ENCODE data around the gene SLC10A3.

SLC10A3 gene

DNA sequence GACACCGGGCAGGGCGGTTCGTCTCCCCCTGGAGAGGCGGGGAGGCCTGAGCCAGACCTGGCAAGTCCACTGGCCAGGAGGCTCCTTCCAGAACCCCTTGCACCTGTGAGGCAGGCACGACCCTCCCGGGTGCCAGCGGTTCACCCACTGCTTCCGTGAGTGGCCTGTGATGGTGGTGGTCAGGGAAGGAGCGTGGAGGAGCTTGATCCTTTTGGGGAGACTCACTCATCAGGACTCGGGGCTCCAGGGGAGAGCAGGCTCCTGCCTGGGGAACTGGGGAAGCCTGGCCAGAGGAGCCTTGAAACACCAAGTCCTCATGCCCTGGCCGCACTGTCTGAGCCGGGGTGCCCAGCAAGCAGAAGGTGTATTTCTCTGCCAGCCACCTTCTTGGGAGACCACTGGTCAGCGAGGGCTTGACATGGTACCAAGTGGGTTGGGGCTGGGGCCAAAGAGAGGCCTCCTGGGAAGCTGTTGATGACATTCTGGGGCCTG, 45.6 kb downstream of the SLC10A3 start:
- H3K27ac ChIP-seq = no peak overlapping the region
- H3K9ac ChIP-seq (ENCODE audit: insufficient read length) = peak overlapping the region; percentile 81
- H3K4me3 ChIP-seq = peak overlapping the region; percentile 78
- H3K9me3 ChIP-seq (ENCODE audit: low read depth, low read length) = no peaks in the 10 kb centered on the region
- H3K36me3 ChIP-seq (ENCODE audit: insufficient read depth, low read length) = peaks cover 4% of the 10 kb centered on the region; the same call in 1 of the 2 replicates
- TF ChIP-seq FOXP2 (optimal IDR thresholded peaks at IDR 0.05; ENCODE audit: control extremely low read depth, extremely low read length, insufficient read depth) = no peak
- TF ChIP-seq EZH2 (IDR thresholded peaks at IDR 0.05) = no peak
- TF ChIP-seq POLR2AphosphoS5 (IDR thresholded peaks at IDR 0.05; ENCODE audit: borderline replicate concordance, low read depth, low read length) = no peak
- no peak for DNase-seq (ENCODE audit: low read depth, low spot score)

DNA sequence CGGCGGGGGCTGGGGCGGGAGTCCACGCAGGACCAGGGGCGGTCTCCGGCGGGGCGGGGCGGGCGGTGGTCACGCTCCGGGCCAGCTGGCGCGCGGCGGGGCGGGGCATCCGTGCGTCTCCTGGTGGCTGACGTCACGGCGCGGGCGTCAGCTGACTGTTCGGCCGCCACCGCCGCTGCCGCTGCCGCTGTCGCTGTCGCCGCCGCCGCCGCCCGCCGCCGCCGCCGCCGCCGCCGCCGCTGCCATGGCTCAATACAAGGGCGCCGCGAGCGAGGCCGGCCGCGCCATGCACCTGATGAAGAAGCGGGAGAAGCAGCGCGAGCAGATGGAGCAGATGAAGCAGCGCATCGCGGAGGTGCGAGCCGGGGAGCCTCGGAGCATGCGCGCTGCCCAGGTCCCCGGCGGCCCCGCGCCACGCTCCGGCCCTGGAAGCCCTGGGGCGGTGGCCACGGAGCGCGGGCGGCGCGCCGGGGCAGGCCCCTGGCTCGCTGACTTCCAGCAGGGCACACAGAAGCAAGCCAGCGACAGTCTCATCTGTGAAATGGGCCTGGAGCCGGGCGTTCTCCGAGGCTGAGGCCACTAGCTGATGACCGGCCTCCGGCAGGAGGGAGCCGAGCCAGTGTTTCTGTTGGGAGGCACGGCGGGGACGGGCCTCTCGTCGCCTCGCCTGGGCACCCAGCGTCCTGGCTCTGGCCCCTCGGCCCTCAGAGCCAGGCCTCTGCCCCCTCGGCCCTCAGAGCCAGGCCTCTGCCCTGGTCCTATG, 46.3 kb downstream of the SLC10A3 start, which contains the start of gene FAM50A:
Gene FAM50A (plus strand): TSS at position 150 of the 763 bp plus-strand sequence. CDS start 95 bp downstream, at position 245.
- Histone ChIP-seq H3K36me3 (ENCODE audit: insufficient read depth, low read length) (peaks cover 4% of the 10 kb centered on the region; the same call in 1 of the 2 replicates), H3K9me3 (ENCODE audit: low read depth, low read length) (no peaks in the 10 kb centered on the region), H3K9ac (ENCODE audit: insufficient read length) (peak within 1 kb of the TSS; percentile 81), H3K4me3 (peak within 1 kb of the TSS; percentile 78), H3K27ac (peak within 1 kb of the TSS; percentile 50; the same call in 1 of the 2 replicates)
- DNase-seq (ENCODE audit: low read depth, low spot score) = no peak
- TF ChIP-seq FOXP2 (optimal IDR thresholded peaks at IDR 0.05; ENCODE audit: control extremely low read depth, extremely low read length, insufficient read depth) = no peak

DNA sequence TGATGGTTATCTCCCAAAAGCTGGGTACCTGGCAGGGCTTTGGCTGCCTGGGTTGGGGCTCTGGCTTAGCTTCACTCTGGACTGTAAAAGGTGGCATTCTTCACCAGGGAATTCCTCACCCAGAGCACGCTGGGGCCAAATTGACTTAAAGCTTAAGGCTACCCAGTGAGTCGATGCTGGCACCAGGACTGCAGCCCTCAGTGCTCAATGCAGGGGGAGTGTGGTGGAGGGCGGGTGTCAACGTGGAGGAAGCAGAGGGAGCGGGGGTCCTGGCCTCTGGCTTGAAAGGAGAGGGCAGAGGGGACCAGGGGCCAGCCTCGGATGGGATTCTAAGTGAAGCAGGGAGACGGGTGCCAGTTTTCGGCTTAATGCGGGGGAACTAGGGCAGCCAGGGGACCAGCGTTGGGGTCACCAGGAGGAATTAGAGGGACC, 46.9 kb downstream of the SLC10A3 start:
- H3K9ac ChIP-seq (ENCODE audit: insufficient read length) = no peak overlapping the region
- no peaks in the 10 kb centered on the region for H3K9me3 ChIP-seq (ENCODE audit: low read depth, low read length)
- no peak for DNase-seq (ENCODE audit: low read depth, low spot score)
- peaks cover 4% of the 10 kb centered on the region; the same call in 1 of the 2 replicates for H3K36me3 ChIP-seq (ENCODE audit: insufficient read depth, low read length)
- H3K27ac ChIP-seq = peak overlapping the region; percentile 50; the same call in 1 of the 2 replicates
- peak overlapping the region; percentile 64 for H3K4me3 ChIP-seq
- TF ChIP-seq EZH2 (IDR thresholded peaks at IDR 0.05) (no peak), POLR2AphosphoS5 (IDR thresholded peaks at IDR 0.05; ENCODE audit: borderline replicate concordance, low read depth, low read length) (no peak), FOXP2 (optimal IDR thresholded peaks at IDR 0.05; ENCODE audit: control extremely low read depth, extremely low read length, insufficient read depth) (no peak)

DNA sequence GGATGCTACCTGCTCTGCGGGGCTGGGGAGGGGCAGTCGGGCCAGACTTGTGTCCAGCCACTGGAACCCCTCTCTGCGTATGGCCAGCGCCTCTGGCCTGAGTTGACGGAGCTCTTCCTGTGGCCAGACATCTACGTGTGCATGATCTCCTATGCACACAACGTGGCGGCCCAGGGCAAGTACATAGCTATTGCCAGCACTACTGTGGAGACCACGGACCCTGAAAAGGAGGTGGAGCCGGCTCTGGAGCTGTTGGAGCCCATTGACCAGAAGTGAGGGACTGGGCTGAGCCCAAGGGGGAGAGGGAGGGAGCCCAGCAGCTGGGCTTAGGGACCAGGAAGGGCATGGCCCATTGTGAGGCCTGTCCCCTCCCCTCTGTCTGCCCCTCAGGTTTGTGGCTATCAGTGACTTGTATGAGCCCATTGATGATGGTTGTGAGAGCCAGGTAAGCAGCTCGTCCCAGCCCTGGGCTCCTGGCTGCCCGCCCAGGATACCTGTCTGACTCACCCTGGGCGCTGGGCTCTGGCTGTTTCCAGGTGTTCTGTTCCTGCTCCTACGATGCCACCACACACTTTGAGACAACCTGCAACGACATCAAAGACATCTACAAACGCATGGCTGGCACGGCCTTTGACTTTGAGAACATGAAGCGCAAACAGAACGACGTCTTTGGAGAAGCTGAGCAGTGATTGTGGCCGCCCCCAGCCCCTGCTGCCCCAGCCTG, 48.3 kb downstream of the SLC10A3 start:
- no peak for DNase-seq (ENCODE audit: low read depth, low spot score)
- Histone ChIP-seq H3K9ac (ENCODE audit: insufficient read length) (no peak overlapping the region), H3K9me3 (ENCODE audit: low read depth, low read length) (no peaks in the 10 kb centered on the region), H3K36me3 (ENCODE audit: insufficient read depth, low read length) (peaks cover 4% of the 10 kb centered on the region; the same call in 1 of the 2 replicates), H3K4me3 (no peak overlapping the region), H3K27ac (no peak overlapping the region)
- TF ChIP-seq POLR2AphosphoS5 (IDR thresholded peaks at IDR 0.05; ENCODE audit: borderline replicate concordance, low read depth, low read length) = no peak
- TF ChIP-seq FOXP2 (optimal IDR thresholded peaks at IDR 0.05; ENCODE audit: control extremely low read depth, extremely low read length, insufficient read depth) = no peak
- TF ChIP-seq EZH2 (IDR thresholded peaks at IDR 0.05) = no peak

DNA sequence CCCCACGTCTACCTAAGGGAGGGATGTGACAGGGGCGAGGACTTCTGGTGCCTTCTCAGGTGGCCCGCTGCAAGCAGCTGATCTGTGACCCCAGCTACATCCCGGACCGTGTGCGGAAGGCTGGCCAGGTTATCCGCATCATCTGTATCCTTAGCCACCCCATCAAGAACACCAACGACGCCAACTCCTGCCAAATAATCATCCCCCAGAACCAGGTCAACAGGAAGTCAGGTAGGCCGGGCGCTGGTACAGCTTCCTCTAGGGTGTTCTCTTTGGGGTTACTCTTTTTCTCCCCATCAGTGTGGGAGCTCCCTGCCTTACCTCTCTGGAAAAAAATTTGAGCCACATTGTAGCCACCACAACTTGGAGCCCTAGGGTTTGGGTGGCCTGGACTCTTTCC, 48.9 kb downstream of the SLC10A3 start:
- Histone ChIP-seq H3K9ac (ENCODE audit: insufficient read length) (no peak overlapping the region), H3K4me3 (no peak overlapping the region), H3K9me3 (ENCODE audit: low read depth, low read length) (no peaks in the 10 kb centered on the region), H3K36me3 (ENCODE audit: insufficient read depth, low read length) (peaks cover 4% of the 10 kb centered on the region; the same call in 1 of the 2 replicates), H3K27ac (no peak overlapping the region)
- TF ChIP-seq FOXP2 (optimal IDR thresholded peaks at IDR 0.05; ENCODE audit: control extremely low read depth, extremely low read length, insufficient read depth) = no peak
- no peak for TF ChIP-seq POLR2AphosphoS5 (IDR thresholded peaks at IDR 0.05; ENCODE audit: borderline replicate concordance, low read depth, low read length)
- TF ChIP-seq EZH2 (IDR thresholded peaks at IDR 0.05) = no peak
- DNase-seq (ENCODE audit: low read depth, low spot score) = no peak

DNA sequence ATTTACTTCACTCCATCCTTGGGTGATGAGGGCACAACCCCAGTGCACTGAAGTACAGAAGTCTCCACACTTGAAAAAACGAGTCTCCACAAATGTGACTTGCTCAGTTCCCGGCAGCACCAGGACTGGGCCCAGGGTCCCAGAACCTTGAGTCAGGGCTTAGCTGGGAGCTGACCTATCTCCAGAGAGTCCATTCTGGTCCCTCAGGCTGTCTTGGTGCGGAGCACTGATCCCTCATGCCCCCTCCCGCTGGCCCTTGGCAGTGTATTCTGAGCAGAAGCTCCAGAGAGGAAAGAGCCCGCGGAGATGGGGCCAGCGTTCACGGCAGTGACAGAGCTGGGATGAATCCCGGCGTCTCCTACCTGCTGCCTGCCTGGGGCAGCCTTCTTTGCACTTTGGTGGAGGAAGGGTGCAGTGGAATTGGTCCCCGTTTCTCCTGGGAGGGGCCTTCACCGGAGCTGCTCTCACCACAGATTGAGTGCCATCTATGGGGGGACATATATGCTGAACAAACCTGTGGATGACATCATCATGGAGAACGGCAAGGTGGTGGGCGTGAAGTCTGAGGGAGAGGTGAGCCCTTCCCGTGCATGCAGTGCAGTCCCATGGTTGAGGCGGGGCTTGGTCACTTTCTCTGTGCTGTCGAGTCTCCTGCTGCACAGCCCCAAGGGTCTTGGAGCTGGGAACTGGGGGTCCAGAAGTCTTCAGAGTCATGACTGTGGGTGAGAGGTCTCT, 49.6 kb downstream of the SLC10A3 start:
- Histone ChIP-seq H3K27ac (no peak overlapping the region), H3K9ac (ENCODE audit: insufficient read length) (no peak overlapping the region), H3K4me3 (no peak overlapping the region), H3K36me3 (ENCODE audit: insufficient read depth, low read length) (peaks cover 4% of the 10 kb centered on the region; the same call in 1 of the 2 replicates), H3K9me3 (ENCODE audit: low read depth, low read length) (no peaks in the 10 kb centered on the region)
- TF ChIP-seq FOXP2 (optimal IDR thresholded peaks at IDR 0.05; ENCODE audit: control extremely low read depth, extremely low read length, insufficient read depth) (no peak), EZH2 (IDR thresholded peaks at IDR 0.05) (no peak), POLR2AphosphoS5 (IDR thresholded peaks at IDR 0.05; ENCODE audit: borderline replicate concordance, low read depth, low read length) (no peak)
- DNase-seq (ENCODE audit: low read depth, low spot score) = no peak

DNA sequence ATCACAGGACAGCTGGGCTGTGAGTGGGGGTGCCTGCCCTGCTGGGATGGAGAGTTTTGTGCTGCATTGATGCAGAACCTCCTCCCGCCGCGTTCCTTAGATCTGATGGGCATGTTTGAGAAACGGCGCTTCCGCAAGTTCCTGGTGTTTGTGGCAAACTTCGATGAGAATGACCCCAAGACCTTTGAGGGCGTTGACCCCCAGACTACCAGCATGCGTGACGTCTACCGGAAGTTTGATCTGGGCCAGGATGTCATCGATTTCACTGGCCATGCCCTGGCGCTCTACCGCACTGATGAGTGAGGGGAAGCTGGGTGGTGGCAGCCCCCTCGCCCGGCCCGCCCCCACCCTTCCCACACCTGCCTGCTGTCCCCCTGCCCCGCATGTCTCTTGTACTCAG, 50.6 kb downstream of the SLC10A3 start:
- Histone ChIP-seq H3K36me3 (ENCODE audit: insufficient read depth, low read length) (peaks cover 4% of the 10 kb centered on the region; the same call in 1 of the 2 replicates), H3K27ac (no peak overlapping the region), H3K4me3 (no peak overlapping the region), H3K9ac (ENCODE audit: insufficient read length) (no peak overlapping the region), H3K9me3 (ENCODE audit: low read depth, low read length) (no peaks in the 10 kb centered on the region)
- no peak for DNase-seq (ENCODE audit: low read depth, low spot score)
- TF ChIP-seq EZH2 (IDR thresholded peaks at IDR 0.05) (no peak), FOXP2 (optimal IDR thresholded peaks at IDR 0.05; ENCODE audit: control extremely low read depth, extremely low read length, insufficient read depth) (no peak), POLR2AphosphoS5 (IDR thresholded peaks at IDR 0.05; ENCODE audit: borderline replicate concordance, low read depth, low read length) (no peak)

Data from SK-N-MC (cell line).